Measurements from ENCODE around the gene MADCAM1.
"Not testable (repeated sequence)": the region's sequence is repeated elsewhere in the genome, so short reads cannot be mapped to it uniquely, and the experiment has no call there.

The MADCAM1 gene

DNA sequence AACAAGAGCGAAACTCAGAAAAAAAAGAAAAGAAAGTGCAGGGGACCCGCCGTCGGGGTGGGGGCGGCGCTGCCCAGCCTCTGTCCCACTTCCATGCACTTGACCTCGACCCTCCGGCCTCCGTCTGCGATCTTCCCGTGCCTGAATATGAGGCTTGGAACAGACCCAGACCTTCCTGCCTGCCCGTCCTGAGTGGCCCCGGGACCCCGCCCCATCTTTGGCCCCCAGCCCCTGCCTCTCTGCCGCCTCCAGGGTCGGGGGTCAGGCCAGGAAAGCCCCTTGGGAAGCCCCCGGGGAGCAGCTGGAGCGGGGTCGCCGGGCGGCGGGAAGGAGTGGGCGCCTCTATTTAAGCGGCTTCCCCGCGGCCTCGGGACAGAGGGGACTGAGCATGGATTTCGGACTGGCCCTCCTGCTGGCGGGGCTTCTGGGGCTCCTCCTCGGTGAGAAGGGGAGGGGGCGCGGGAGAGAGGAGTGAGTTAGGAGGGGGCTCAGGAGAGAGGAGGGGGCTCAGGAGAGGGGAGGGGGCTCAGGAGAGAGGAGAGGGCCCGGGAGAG, at the start of gene MADCAM1:
TSS of gene MADCAM1 (plus strand) at position 375 of the 554 bp plus-strand sequence. CDS start at position 389, 14 bp downstream.
- H3K27ac ChIP-seq (ENCODE audit: low read length): no peak within 1 kb of the TSS
- H3K4me3 ChIP-seq (ENCODE audit: low read length in 2 of 2): no peak within 1 kb of the TSS
- H3K36me3 ChIP-seq (ENCODE audit: control insufficient read depth in 2 of 2, insufficient read depth in 2 of 2, low read length in 2 of 2): no peaks in the 10 kb centered on the region
- no peaks in the 10 kb centered on the region for H3K9me3 ChIP-seq (ENCODE audit: control insufficient read depth in 2 of 2, low read length in 2 of 2)
- peaks cover 8% of the 10 kb centered on the region for H3K4me1 ChIP-seq (ENCODE audit: control insufficient read depth, insufficient read depth, low read length)
- peaks cover 19 to 25% of the 10 kb centered on the region in 2 donors for H3K27me3 ChIP-seq (ENCODE audit: control insufficient read depth in 1 of 2, insufficient read depth in 2 of 2, low read length in 2 of 2)
- H3K9ac ChIP-seq (ENCODE audit: low read length in 2 of 2): no peak within 1 kb of the TSS

DNA sequence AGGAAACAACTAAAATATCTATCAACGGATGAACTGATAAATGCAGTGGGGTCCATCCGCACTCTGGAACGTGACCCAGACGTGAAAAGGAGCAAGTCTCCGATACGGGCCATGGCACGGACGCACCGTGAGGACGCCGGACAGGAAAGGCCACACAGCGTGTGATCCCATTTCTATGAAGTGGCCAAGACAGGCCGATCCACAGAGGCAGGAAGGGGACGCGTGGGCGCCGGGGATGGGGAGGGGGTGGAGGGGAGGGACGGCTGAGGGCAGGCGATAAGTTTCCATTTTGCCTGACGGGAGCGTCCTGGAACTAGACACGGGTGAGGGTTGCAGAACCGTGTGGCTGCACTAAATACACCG, 49.2 kb upstream of the MADCAM1 start:
- Histone ChIP-seq H3K4me3 (ENCODE audit: low read length in 2 of 2) (no peak overlapping the region), H3K27ac (ENCODE audit: low read length) (no peak overlapping the region), H3K36me3 (ENCODE audit: control insufficient read depth in 2 of 2, insufficient read depth in 2 of 2, low read length in 2 of 2) (peaks cover 0 to 2% of the 10 kb centered on the region in 2 donors), H3K9me3 (ENCODE audit: control insufficient read depth in 2 of 2, low read length in 2 of 2) (no peaks in the 10 kb centered on the region), H3K9ac (ENCODE audit: low read length in 2 of 2) (no peak overlapping the region), H3K27me3 (ENCODE audit: control insufficient read depth in 1 of 2, insufficient read depth in 2 of 2, low read length in 2 of 2) (no peaks in the 10 kb centered on the region), H3K4me1 (ENCODE audit: control insufficient read depth, insufficient read depth, low read length) (peaks cover 11% of the 10 kb centered on the region)

GRCh38 chr19:447816-448560, 48.3 kb upstream of the MADCAM1 start:
- Histone ChIP-seq H3K9me3 (ENCODE audit: control insufficient read depth in 2 of 2, low read length in 2 of 2) (no peaks in the 10 kb centered on the region), H3K27me3 (ENCODE audit: control insufficient read depth in 1 of 2, insufficient read depth in 2 of 2, low read length in 2 of 2) (no peaks in the 10 kb centered on the region), H3K27ac (ENCODE audit: low read length) (peak overlapping the region; percentile 37), H3K4me3 (ENCODE audit: low read length in 2 of 2) (no peak overlapping the region), H3K9ac (ENCODE audit: low read length in 2 of 2) (no peak overlapping the region), H3K36me3 (ENCODE audit: control insufficient read depth in 2 of 2, insufficient read depth in 2 of 2, low read length in 2 of 2) (peaks cover 0 to 2% of the 10 kb centered on the region in 2 donors), H3K4me1 (ENCODE audit: control insufficient read depth, insufficient read depth, low read length) (peaks cover 11% of the 10 kb centered on the region)

DNA sequence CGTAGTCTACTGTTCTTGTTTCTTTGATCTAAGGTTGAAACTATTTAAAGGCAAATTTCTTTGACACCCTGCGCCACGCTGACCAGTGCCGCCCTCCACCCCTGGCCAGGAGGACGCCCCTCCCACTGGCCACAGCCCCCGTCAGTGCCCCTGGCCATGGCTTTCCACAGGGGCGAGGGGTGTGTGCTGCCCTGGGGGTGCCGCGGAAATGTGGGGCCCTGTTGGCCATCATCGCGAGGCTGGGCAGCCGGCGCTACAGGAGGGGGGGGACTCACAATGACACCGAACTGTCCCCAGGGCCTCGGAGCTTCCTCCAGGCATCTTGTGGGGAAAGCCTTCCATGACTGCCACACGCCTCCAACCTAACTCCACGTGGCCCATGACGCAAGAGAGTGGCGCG, 46.4 kb upstream of the MADCAM1 start:
- no peaks in the 10 kb centered on the region for H3K9me3 ChIP-seq (ENCODE audit: control insufficient read depth in 2 of 2, low read length in 2 of 2)
- H3K4me3 ChIP-seq (ENCODE audit: low read length in 2 of 2): no peak overlapping the region
- no peaks in the 10 kb centered on the region for H3K27me3 ChIP-seq (ENCODE audit: control insufficient read depth in 1 of 2, insufficient read depth in 2 of 2, low read length in 2 of 2)
- H3K4me1 ChIP-seq (ENCODE audit: control insufficient read depth, insufficient read depth, low read length): peaks cover 11% of the 10 kb centered on the region
- H3K9ac ChIP-seq (ENCODE audit: low read length in 2 of 2): no peak overlapping the region
- H3K27ac ChIP-seq (ENCODE audit: low read length): no peak overlapping the region
- H3K36me3 ChIP-seq (ENCODE audit: control insufficient read depth in 2 of 2, insufficient read depth in 2 of 2, low read length in 2 of 2): peaks cover 0 to 2% of the 10 kb centered on the region in 2 donors

- not testable (repeated sequence) for H3K9me3 ChIP-seq (ENCODE audit: control insufficient read depth in 2 of 2, low read length in 2 of 2)
Observed at GRCh38 chr19:450912-451481, 45.3 kb upstream of the MADCAM1 start.

DNA sequence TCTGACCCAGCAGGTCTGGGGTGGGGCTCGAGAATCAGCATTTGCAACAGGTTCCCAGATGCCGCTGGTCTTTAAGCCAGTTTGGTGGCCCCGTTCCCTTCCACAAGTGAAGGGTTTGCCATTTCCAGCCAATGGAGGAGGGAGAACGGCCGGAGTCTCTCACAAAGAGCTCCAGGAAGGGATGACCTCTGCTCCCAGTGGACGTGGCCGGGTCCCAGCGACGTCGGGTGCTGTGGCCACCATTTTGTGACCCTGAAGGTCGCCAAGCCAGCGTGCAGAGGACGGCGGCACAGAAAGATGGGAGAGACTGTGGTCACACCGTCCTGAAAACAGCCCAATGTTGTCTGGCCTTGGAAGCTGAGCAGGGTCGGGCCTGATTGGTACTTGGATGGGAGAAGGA, 43.5 kb upstream of the MADCAM1 start:
- Histone ChIP-seq H3K4me1 (ENCODE audit: control insufficient read depth, insufficient read depth, low read length) (peaks cover 8% of the 10 kb centered on the region), H3K9me3 (ENCODE audit: control insufficient read depth in 2 of 2, low read length in 2 of 2) (no peaks in the 10 kb centered on the region), H3K27me3 (ENCODE audit: control insufficient read depth in 1 of 2, insufficient read depth in 2 of 2, low read length in 2 of 2) (no peaks in the 10 kb centered on the region), H3K4me3 (ENCODE audit: low read length in 2 of 2) (no peak overlapping the region), H3K36me3 (ENCODE audit: control insufficient read depth in 2 of 2, insufficient read depth in 2 of 2, low read length in 2 of 2) (peaks cover 0 to 2% of the 10 kb centered on the region in 2 donors), H3K9ac (ENCODE audit: low read length in 2 of 2) (no peak overlapping the region), H3K27ac (ENCODE audit: low read length) (no peak overlapping the region)

More at GRCh38 chr19:450912-451481, 45.3 kb upstream of the MADCAM1 start:
- H3K36me3 ChIP-seq (ENCODE audit: control insufficient read depth in 2 of 2, insufficient read depth in 2 of 2, low read length in 2 of 2); H3K9ac ChIP-seq (ENCODE audit: low read length in 2 of 2); H3K27ac ChIP-seq (ENCODE audit: low read length); H3K4me3 ChIP-seq (ENCODE audit: low read length in 2 of 2); H3K27me3 ChIP-seq (ENCODE audit: control insufficient read depth in 1 of 2, insufficient read depth in 2 of 2, low read length in 2 of 2): not testable (repeated sequence)
- H3K4me1 ChIP-seq (ENCODE audit: control insufficient read depth, insufficient read depth, low read length): peaks cover 11% of the 10 kb centered on the region

DNA sequence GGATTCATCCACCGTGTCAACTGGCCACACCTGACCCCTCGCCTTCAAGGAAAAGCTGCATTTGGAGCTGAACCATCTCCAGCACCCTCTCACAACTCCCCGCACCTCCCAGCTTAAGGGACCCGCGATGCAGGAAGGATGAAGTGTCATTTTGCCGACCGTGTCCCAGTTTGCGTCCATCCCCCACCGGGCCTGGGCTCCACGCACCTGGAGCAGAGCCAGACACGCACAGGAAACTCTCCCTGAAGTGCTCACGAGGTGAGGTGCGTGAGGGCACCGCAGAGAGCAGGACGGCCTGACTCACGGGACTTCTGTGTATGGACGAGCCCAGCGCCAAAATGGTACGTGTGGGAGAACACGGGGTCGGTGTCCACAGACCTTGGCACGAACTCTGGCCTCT, 42.7 kb upstream of the MADCAM1 start:
- H3K9ac ChIP-seq (ENCODE audit: low read length in 2 of 2): no peak overlapping the region
- H3K27ac ChIP-seq (ENCODE audit: low read length): no peak overlapping the region
- no peaks in the 10 kb centered on the region for H3K9me3 ChIP-seq (ENCODE audit: control insufficient read depth in 2 of 2, low read length in 2 of 2)
- H3K36me3 ChIP-seq (ENCODE audit: control insufficient read depth in 2 of 2, insufficient read depth in 2 of 2, low read length in 2 of 2): peaks cover 0 to 2% of the 10 kb centered on the region in 2 donors
- H3K27me3 ChIP-seq (ENCODE audit: control insufficient read depth in 1 of 2, insufficient read depth in 2 of 2, low read length in 2 of 2): no peaks in the 10 kb centered on the region
- peaks cover under 1% of the 10 kb centered on the region for H3K4me1 ChIP-seq (ENCODE audit: control insufficient read depth, insufficient read depth, low read length)
- no peak overlapping the region for H3K4me3 ChIP-seq (ENCODE audit: low read length in 2 of 2)

DNA sequence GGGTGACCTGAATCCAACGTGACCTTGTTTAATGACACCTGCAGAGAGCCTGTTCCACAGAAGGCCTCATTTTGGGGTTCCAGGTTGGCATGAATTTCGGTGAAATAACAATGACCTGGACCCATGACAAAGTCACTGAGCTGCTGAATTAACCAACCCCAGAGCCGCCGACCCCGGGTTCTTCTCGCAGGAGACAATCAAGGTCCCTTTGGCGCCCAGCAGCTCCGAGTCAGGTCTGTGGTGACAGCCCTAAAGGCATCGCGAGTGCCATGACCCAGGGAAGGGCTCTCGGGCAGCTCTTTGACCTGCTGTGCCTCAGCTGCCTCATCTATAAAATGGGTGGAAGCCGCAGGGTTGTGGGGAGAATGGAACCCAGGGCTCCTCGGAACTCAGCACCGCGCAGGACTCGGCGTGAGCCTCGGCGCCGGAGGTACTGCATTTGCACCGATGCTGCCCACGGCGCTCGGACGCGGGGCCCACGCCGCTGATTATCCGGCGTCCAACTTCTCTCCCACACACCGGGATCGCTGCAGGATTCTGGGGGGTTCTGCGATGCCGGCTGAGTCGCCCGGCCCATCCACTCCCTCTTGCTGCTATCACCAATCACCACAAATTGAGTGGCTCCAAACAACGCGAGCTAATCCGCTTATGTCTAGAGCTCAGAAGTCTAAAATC, 41.1 kb upstream of the MADCAM1 start:
- H3K4me1 ChIP-seq (ENCODE audit: control insufficient read depth, insufficient read depth, low read length): peaks cover 7% of the 10 kb centered on the region
- H3K36me3 ChIP-seq (ENCODE audit: control insufficient read depth in 2 of 2, insufficient read depth in 2 of 2, low read length in 2 of 2): peaks cover 0 to 2% of the 10 kb centered on the region in 2 donors
- no peaks in the 10 kb centered on the region for H3K9me3 ChIP-seq (ENCODE audit: control insufficient read depth in 2 of 2, low read length in 2 of 2)
- no peak overlapping the region for H3K9ac ChIP-seq (ENCODE audit: low read length in 2 of 2)
- no peaks in the 10 kb centered on the region for H3K27me3 ChIP-seq (ENCODE audit: control insufficient read depth in 1 of 2, insufficient read depth in 2 of 2, low read length in 2 of 2)
- H3K4me3 ChIP-seq (ENCODE audit: low read length in 2 of 2): no peak overlapping the region
- H3K27ac ChIP-seq (ENCODE audit: low read length): no peak overlapping the region

DNA sequence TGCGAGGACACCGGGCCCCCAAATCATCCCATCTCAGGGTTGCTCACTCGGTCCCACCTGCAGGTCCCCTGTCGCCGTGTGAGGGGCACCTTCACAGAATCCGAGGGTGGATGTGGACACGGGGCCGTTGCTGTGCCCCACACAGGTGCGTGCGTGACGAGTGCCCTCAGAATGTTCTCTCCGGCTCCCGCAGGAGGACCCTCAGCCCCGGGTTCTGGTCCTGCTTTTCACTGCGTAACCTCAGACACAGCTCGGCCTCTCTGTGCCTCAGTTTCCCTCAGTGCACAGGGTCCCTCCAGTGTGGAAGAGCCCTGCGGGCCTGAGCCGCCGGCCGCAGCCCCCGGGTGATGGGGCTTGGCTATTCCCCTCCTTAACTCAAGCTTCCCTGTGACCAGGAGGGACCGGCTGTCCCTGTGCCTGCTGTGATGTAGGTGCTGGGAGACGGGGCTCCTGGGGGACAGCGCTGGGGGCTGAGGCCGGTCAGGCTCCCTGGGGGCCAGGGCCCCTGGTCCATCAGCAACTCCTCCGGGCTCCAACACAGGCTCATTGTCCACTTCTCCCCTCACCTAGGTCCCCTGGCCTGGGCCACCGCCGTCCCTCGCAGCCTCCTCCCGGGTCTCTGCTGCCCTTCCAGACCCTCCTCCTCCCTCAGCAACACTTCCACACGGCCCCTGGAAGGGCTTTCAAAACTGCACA, 40.3 kb upstream of the MADCAM1 start:
- Histone ChIP-seq H3K27me3 (ENCODE audit: control insufficient read depth in 1 of 2, insufficient read depth in 2 of 2, low read length in 2 of 2) (no peaks in the 10 kb centered on the region), H3K9ac (ENCODE audit: low read length in 2 of 2) (no peak overlapping the region), H3K4me1 (ENCODE audit: control insufficient read depth, insufficient read depth, low read length) (peaks cover 7% of the 10 kb centered on the region), H3K4me3 (ENCODE audit: low read length in 2 of 2) (no peak overlapping the region), H3K36me3 (ENCODE audit: control insufficient read depth in 2 of 2, insufficient read depth in 2 of 2, low read length in 2 of 2) (peaks cover 0 to 2% of the 10 kb centered on the region in 2 donors), H3K27ac (ENCODE audit: low read length) (no peak overlapping the region), H3K9me3 (ENCODE audit: control insufficient read depth in 2 of 2, low read length in 2 of 2) (no peaks in the 10 kb centered on the region)

DNA sequence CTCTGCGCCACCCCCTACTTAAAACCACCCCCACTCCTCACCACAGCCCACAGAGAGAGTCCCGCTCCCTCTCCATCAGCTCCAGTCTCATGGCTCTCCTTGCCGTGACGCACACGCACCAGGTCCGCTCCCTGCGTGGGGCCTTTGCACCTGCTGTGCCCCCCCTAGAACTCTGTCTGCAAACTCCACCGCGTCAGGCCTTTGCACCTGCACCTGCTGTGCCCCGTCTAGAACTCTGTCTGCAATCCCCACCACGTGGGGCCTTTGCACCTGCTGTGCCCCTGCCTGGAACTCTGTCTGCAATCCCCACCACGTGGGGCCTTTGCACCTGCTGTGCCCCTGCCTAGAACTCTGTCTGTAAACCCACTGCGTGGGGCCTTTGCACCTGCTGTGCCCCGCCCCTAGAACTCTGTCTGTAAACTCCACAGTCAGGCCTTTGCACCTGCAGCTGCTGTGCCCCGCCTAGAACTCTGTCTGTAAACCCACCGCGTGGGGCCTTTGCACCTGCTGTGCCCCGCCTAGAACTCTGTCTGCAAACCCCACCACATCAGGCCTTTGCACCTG, 39.7 kb upstream of the MADCAM1 start:
- Histone ChIP-seq H3K9ac (ENCODE audit: low read length in 2 of 2) (no peak overlapping the region), H3K27me3 (ENCODE audit: control insufficient read depth in 1 of 2, insufficient read depth in 2 of 2, low read length in 2 of 2) (no peaks in the 10 kb centered on the region), H3K36me3 (ENCODE audit: control insufficient read depth in 2 of 2, insufficient read depth in 2 of 2, low read length in 2 of 2) (peaks cover 0 to 2% of the 10 kb centered on the region in 2 donors), H3K4me1 (ENCODE audit: control insufficient read depth, insufficient read depth, low read length) (peaks cover 9% of the 10 kb centered on the region), H3K9me3 (ENCODE audit: control insufficient read depth in 2 of 2, low read length in 2 of 2) (no peaks in the 10 kb centered on the region), H3K27ac (ENCODE audit: low read length) (no peak overlapping the region), H3K4me3 (ENCODE audit: low read length in 2 of 2) (no peak overlapping the region)
